Activated naive CD8-positive, alpha-beta T cell (primary cell): ENCODE measurements around the gene EMSY.

ENCODE experiments used
- H3K27ac Mint-ChIP-seq: one replicate; pipeline ENCODE4 v1.8.0; 2021; ENCODE audit warnings: mixed read lengths
- H3K27me3 Mint-ChIP-seq: one replicate; pipeline ENCODE4 v1.8.0; 2021; ENCODE audit warnings: mixed read lengths
- H3K36me3 Mint-ChIP-seq: one replicate; pipeline ENCODE4 v1.8.0; 2021; ENCODE audit warnings: mixed read lengths
- H3K4me1 Mint-ChIP-seq: one replicate; pipeline ENCODE4 v1.8.0; 2021; ENCODE audit warnings: low read depth, mixed read lengths
- H3K4me3 Mint-ChIP-seq: one replicate; pipeline ENCODE4 v1.8.0; 2021; ENCODE audit warnings: mild to moderate bottlenecking, mixed read lengths
- H3K9me3 Mint-ChIP-seq: one replicate; pipeline ENCODE4 v1.8.0; 2021; ENCODE audit warnings: low read depth, mixed read lengths

The EMSY gene

GRCh38 chr11:76600124-76600655 is 155.4 kb downstream of the EMSY start:
- H3K27ac Mint-ChIP-seq: no peak overlapping the region
- H3K4me3 Mint-ChIP-seq: no peak overlapping the region
- peaks cover under 1% of the 10 kb centered on the region for H3K4me1 Mint-ChIP-seq
- H3K27me3 Mint-ChIP-seq: no peaks in the 10 kb centered on the region
- H3K36me3 Mint-ChIP-seq: no peaks in the 10 kb centered on the region
- H3K9me3 Mint-ChIP-seq: no peaks in the 10 kb centered on the region

GRCh38 chr11:76601272-76601671 is 156.5 kb downstream of the EMSY start:
- Mint-ChIP-seq H3K4me3 (no peak overlapping the region), H3K27me3 (no peaks in the 10 kb centered on the region), H3K9me3 (no peaks in the 10 kb centered on the region), H3K4me1 (no peaks in the 10 kb centered on the region), H3K36me3 (no peaks in the 10 kb centered on the region), H3K27ac (no peak overlapping the region)

GRCh38 chr11:76601724-76602123 is 156.9 kb downstream of the EMSY start:
- no peaks in the 10 kb centered on the region for H3K27me3 Mint-ChIP-seq
- H3K9me3 Mint-ChIP-seq: no peaks in the 10 kb centered on the region

GRCh38 chr11:76602431-76602861 is 157.6 kb downstream of the EMSY start:
- no peaks in the 10 kb centered on the region for H3K27me3 Mint-ChIP-seq
- no peaks in the 10 kb centered on the region for H3K4me1 Mint-ChIP-seq
- H3K4me3 Mint-ChIP-seq: no peak overlapping the region
- no peaks in the 10 kb centered on the region for H3K36me3 Mint-ChIP-seq
- H3K9me3 Mint-ChIP-seq: no peaks in the 10 kb centered on the region
- no peak overlapping the region for H3K27ac Mint-ChIP-seq

More at GRCh38 chr11:76601724-76602123, 156.9 kb downstream of the EMSY start:
- H3K4me1 Mint-ChIP-seq: no peaks in the 10 kb centered on the region
- no peaks in the 10 kb centered on the region for H3K36me3 Mint-ChIP-seq
- H3K4me3 Mint-ChIP-seq: no peak overlapping the region
- no peak overlapping the region for H3K27ac Mint-ChIP-seq
